ENCODE results near the gene PLCL1.

The PLCL1 gene

GRCh38 chr2:198117406-198118041 is 313.1 kb downstream of the PLCL1 start:
- DNase-seq (ENCODE audit: low spot score): no peak
- no peak for TF ChIP-seq CTCF (IDR thresholded peaks at IDR 0.05; ENCODE audit: borderline replicate concordance, control extremely low read depth, extremely low read depth, insufficient read depth, missing control alignments)
- in situ Hi-C loops (cut with MboI; ENCODE audit: low sequenced_read_pairs, unreplicated experiment): no loop called here

- peak; percentile 30 for DNase-seq (ENCODE audit: low spot score)
- in situ Hi-C loops (cut with MboI; ENCODE audit: low sequenced_read_pairs, unreplicated experiment): loop anchor here (10.0 kb wide), 1 partner anchor 323 kb away; the partner anchor contains the start of gene PLCL1
- TF ChIP-seq CTCF (IDR thresholded peaks at IDR 0.05; ENCODE audit: borderline replicate concordance, control extremely low read depth, extremely low read depth, insufficient read depth, missing control alignments): peak; percentile 64
Observed at GRCh38 chr2:198127627-198128026, 323.2 kb downstream of the PLCL1 start.

- no peak for DNase-seq (ENCODE audit: low spot score)
- no peak for TF ChIP-seq CTCF (IDR thresholded peaks at IDR 0.05; ENCODE audit: borderline replicate concordance, control extremely low read depth, extremely low read depth, insufficient read depth, missing control alignments)
- in situ Hi-C loops (cut with MboI; ENCODE audit: low sequenced_read_pairs, unreplicated experiment): loop anchor here (10.0 kb wide), 1 partner anchor 325 kb away; the partner anchor contains the start of gene PLCL1
Observed at GRCh38 chr2:198129609-198130008, 325.2 kb downstream of the PLCL1 start.

- TF ChIP-seq CTCF (IDR thresholded peaks at IDR 0.05; ENCODE audit: borderline replicate concordance, control extremely low read depth, extremely low read depth, insufficient read depth, missing control alignments): no peak
- no peak for DNase-seq (ENCODE audit: low spot score)
- in situ Hi-C loops (cut with MboI; ENCODE audit: low sequenced_read_pairs, unreplicated experiment): no loop called here
Observed at GRCh38 chr2:198134293-198134955, 330.0 kb downstream of the PLCL1 start.

GRCh38 chr2:198135481-198135934 is 331.1 kb downstream of the PLCL1 start:
- no peak for TF ChIP-seq CTCF (IDR thresholded peaks at IDR 0.05; ENCODE audit: borderline replicate concordance, control extremely low read depth, extremely low read depth, insufficient read depth, missing control alignments)
- in situ Hi-C loops (cut with MboI; ENCODE audit: low sequenced_read_pairs, unreplicated experiment): no loop called here
- no peak for DNase-seq (ENCODE audit: low spot score)

GRCh38 chr2:198136142-198136541 is 331.7 kb downstream of the PLCL1 start:
- in situ Hi-C loops (cut with MboI; ENCODE audit: low sequenced_read_pairs, unreplicated experiment): no loop called here
- no peak for DNase-seq (ENCODE audit: low spot score)
- no peak for TF ChIP-seq CTCF (IDR thresholded peaks at IDR 0.05; ENCODE audit: borderline replicate concordance, control extremely low read depth, extremely low read depth, insufficient read depth, missing control alignments)

Measured in GM13976 (cell line).